Measurements from ENCODE around the gene LYST. TPM values are rescaled to one million over a fixed set of nuclear protein-coding genes. Genes with fewer than 3 reads are reported as not detected.

The LYST gene
- total and polyA plus RNA-seq, 2 of the 4 experiments (the other 2 are of a cell fraction) = 2.2 to 7.2 TPM

GRCh38 chr1:235741294-235741693, 125.4 kb downstream of the LYST start:
- Histone ChIP-seq H3K4ac (ENCODE audit: low read depth, low read length) (peak overlapping the region; percentile 87), H3K9ac (ENCODE audit: low read depth, low read length) (peak overlapping the region; percentile 57; the same call in 1 of the 2 replicates), H3K79me1 (ENCODE audit: low read depth in 1 of 2, low read length in 2 of 2) (peaks cover 3 to 11% of the 10 kb centered on the region in 2 experiments; a peak in 2 of 4 replicates), H3K27me3 (ENCODE audit: control insufficient read depth, insufficient read depth, low read length) (no peaks in the 10 kb centered on the region), H3K14ac (replicated peaks; ENCODE audit: low read depth, low read length) (peak overlapping the region; percentile 91), H3K18ac (ENCODE audit: low read depth, low read length) (peak overlapping the region; percentile 92; the same call in 1 of the 2 replicates), H4K91ac (ENCODE audit: insufficient read depth, low read depth, low read length) (peak overlapping the region; percentile 82), H2AK9ac (replicated peaks; ENCODE audit: low read depth, low read length, poor library complexity) (no peak overlapping the region), H2BK15ac (ENCODE audit: low read depth, low read length) (peak overlapping the region; percentile 42; the same call in 1 of the 3 replicates), H3K9me3 (ENCODE audit: control insufficient read depth, insufficient read depth, low read length) (no peaks in the 10 kb centered on the region), H3K36me3 (ENCODE audit: control insufficient read depth, insufficient read depth, low read length) (no peaks in the 10 kb centered on the region), H3K4me2 (ENCODE audit: low read depth, low read length) (peak overlapping the region; percentile 97), H3K4me1 (ENCODE audit: control insufficient read depth, insufficient read depth, low read length) (peaks cover 6% of the 10 kb centered on the region), H4K5ac (ENCODE audit: low read depth, low read length) (peak overlapping the region; percentile 91), H3K27ac (ENCODE audit: insufficient read depth, low read length) (peak overlapping the region; percentile 32; the same call in 1 of the 2 replicates), H2BK120ac (ENCODE audit: low read depth, low read length) (peak overlapping the region; percentile 97), H3K23ac (ENCODE audit: low read depth, low read length) (peak overlapping the region; percentile 86; the same call in 1 of the 2 replicates), H4K20me1 (ENCODE audit: insufficient read depth, low read length) (no peaks in the 10 kb centered on the region), H3K56ac (ENCODE audit: extremely low read depth, insufficient read depth, low read length) (peak overlapping the region; percentile 74), H2AFZ (replicated peaks; ENCODE audit: low read length, poor library complexity) (no peak overlapping the region), H3K4me3 (ENCODE audit: insufficient read depth, low read depth, low read length) (no peak overlapping the region), H3K9me1 (ENCODE audit: insufficient read depth, low read length) (no peaks in the 10 kb centered on the region; the same call in 1 of the 2 replicates), H2AK5ac (ENCODE audit: low read depth, low read length) (no peak overlapping the region), H2BK20ac (ENCODE audit: low read depth, low read length) (peak overlapping the region; percentile 98), H4K8ac (ENCODE audit: low read depth in 2 of 2, low read length in 2 of 2) (peak overlapping the region; percentile 29 to 80), H2BK5ac (ENCODE audit: low read depth, low read length, poor library complexity, severe bottlenecking) (peak overlapping the region; percentile 97)
- dilution Hi-C loops (cut with HindIII; ENCODE audit: low sequenced_read_pairs, unreplicated experiment) = no loop called here
- no peak for TF ChIP-seq RCOR1 (IDR thresholded peaks at IDR 0.05; ENCODE audit: insufficient replicate concordance, low read length)
- peak; percentile 32; the same call in 1 of the 2 replicates for TF ChIP-seq CEBPB (IDR thresholded peaks at IDR 0.05; ENCODE audit: low read depth, low read length)
- no peak for TF ChIP-seq RAD21 (IDR thresholded peaks at IDR 0.05; ENCODE audit: low read length)
- TF ChIP-seq POLR2A (IDR thresholded peaks at IDR 0.05; ENCODE audit: low read depth, low read length) = peak; percentile 19; the same call in 1 of the 2 replicates
- no peak for TF ChIP-seq SMC3 (IDR thresholded peaks at IDR 0.05; ENCODE audit: low read depth, low read length)
- peak; percentile 38; the same call in 1 of the 2 replicates for TF ChIP-seq BHLHE40 (IDR thresholded peaks at IDR 0.05; ENCODE audit: low read depth, low read length)
- no peak for TF ChIP-seq MAFK (IDR thresholded peaks at IDR 0.05; ENCODE audit: low read depth, low read length)
- no peak for TF ChIP-seq CTCF (conservative IDR thresholded peaks at IDR 0.05; ENCODE audit: low read depth, low read length)
- no peak for TF ChIP-seq MXI1 (IDR thresholded peaks at IDR 0.05; ENCODE audit: borderline replicate concordance, low read depth, low read length)
- TF ChIP-seq NFE2L2 (IDR thresholded peaks at IDR 0.05; ENCODE audit: low read depth, low read length) = no peak
- in situ Hi-C loops (cut with MboI; ENCODE audit: low sequenced_read_pairs) = no loop called here
- DNase-seq = peak; percentile 87
- WGBS, 2 experiments (ENCODE audit: extremely low coverage in 2 of 2, insufficient read length in 1 of 2) = 0% methylated on average over 2 of the region's 5 CpGs; no CpG with 5 or more reads in 1 of the 2 experiments
- ChIA-PET CTCF (interaction anchor here (0.6 kb wide), 1 partner anchor 29 kb away, joined by 7 read pairs; no protein-coding TSS in a partner anchor), POLR2A (ENCODE audit: unreplicated experiment) (no interaction called here)
- ATAC-seq (ENCODE audit: low read depth) = peak; percentile 86
- intact Hi-C loops (cut with micrococcal nuclease) = loop anchor here (5.0 kb wide), 1 partner anchor 34 kb away; no protein-coding TSS in a partner anchor
- BruUV-seq (replicated peaks) = no TSS peak

All from IMR-90 (cell line).